Measurements from ENCODE around the gene MAGEA9B. TPM values are rescaled to one million over a fixed set of nuclear protein-coding genes. Genes with fewer than 3 reads are reported as not detected.
"Not testable (repeated sequence)": the region's sequence is repeated elsewhere in the genome, so short reads cannot be mapped to it uniquely, and the experiment has no call there.

Gene MAGEA9B
- not detected for total RNA-seq
- polyA plus RNA-seq, result not detected

GRCh38 chrX:149587359-149587758 is at the start of gene MAGEA9B:
Gene MAGEA9B (minus strand): TSS chrX:149587459. CDS start chrX:149583179, 4,280 bp downstream.
- not testable (repeated sequence) for H3K36me3 Mint-ChIP-seq; H3K4me1 Mint-ChIP-seq; H3K27ac ChIP-seq (ENCODE audit: insufficient read depth, low read length, poor library complexity, severe bottlenecking); H3K36me3 ChIP-seq (ENCODE audit: control insufficient read depth, insufficient read depth, low read length); DNase-seq; H3K4me3 Mint-ChIP-seq; ATAC-seq (ENCODE audit: low read depth in 2 of 2); H3K9me3 Mint-ChIP-seq; H3K27ac Mint-ChIP-seq; H3K4me1 ChIP-seq (ENCODE audit: control insufficient read depth, insufficient read depth, low read length, poor library complexity, severe bottlenecking); H3K4me3 ChIP-seq (ENCODE audit: low read depth, low read length); H3K9me3 ChIP-seq (ENCODE audit: control insufficient read depth in 2 of 2, low read length in 2 of 2); H3K27me3 ChIP-seq (ENCODE audit: control insufficient read depth, insufficient read depth, low read length); H3K27me3 Mint-ChIP-seq

GRCh38 chrX:149633511-149633910 is 46.3 kb upstream of the MAGEA9B start:
- H3K4me3 Mint-ChIP-seq, result no peak overlapping the region
- H3K9me3 Mint-ChIP-seq, result peaks cover 0 to 2% (median 0%) of the 10 kb centered on the region in 7 donors
- H3K27me3 Mint-ChIP-seq, result peaks cover 21% of the 10 kb centered on the region
- Histone ChIP-seq H3K4me3 (ENCODE audit: low read depth, low read length) (no peak overlapping the region), H3K27me3 (ENCODE audit: control insufficient read depth, insufficient read depth, low read length) (no peaks in the 10 kb centered on the region), H3K9me3 (ENCODE audit: control insufficient read depth in 2 of 2, low read length in 2 of 2) (no peaks in the 10 kb centered on the region), H3K27ac (ENCODE audit: insufficient read depth, low read length, poor library complexity, severe bottlenecking) (no peak overlapping the region), H3K36me3 (ENCODE audit: control insufficient read depth, insufficient read depth, low read length) (no peaks in the 10 kb centered on the region), H3K4me1 (ENCODE audit: control insufficient read depth, insufficient read depth, low read length, poor library complexity, severe bottlenecking) (peaks cover 13% of the 10 kb centered on the region)
- DNase-seq, result no peak
- H3K27ac Mint-ChIP-seq, result no peak overlapping the region
- H3K36me3 Mint-ChIP-seq, result no peaks in the 10 kb centered on the region
- H3K4me1 Mint-ChIP-seq, result peaks cover 0 to 29% (median 19%) of the 10 kb centered on the region in 4 donors
- no peak for ATAC-seq (ENCODE audit: low read depth in 2 of 2)

GRCh38 chrX:149631234-149632165 is 44.2 kb upstream of the MAGEA9B start, which contains the start of gene TMEM185A:
Gene TMEM185A (minus strand): TSS chrX:149631792. CDS start chrX:149631580, 212 bp downstream.
- H3K27me3 ChIP-seq (ENCODE audit: control insufficient read depth, insufficient read depth, low read length), result no peaks in the 10 kb centered on the region
- no peaks in the 10 kb centered on the region for H3K36me3 Mint-ChIP-seq
- H3K27ac ChIP-seq (ENCODE audit: insufficient read depth, low read length, poor library complexity, severe bottlenecking), result no peak within 1 kb of the TSS
- H3K4me3 Mint-ChIP-seq, result peak within 1 kb of the TSS; percentile 90 to 99 (median 94)
- H3K9me3 ChIP-seq (ENCODE audit: control insufficient read depth in 2 of 2, low read length in 2 of 2), result no peaks in the 10 kb centered on the region
- H3K9me3 Mint-ChIP-seq, result peaks cover 0 to 2% (median 0%) of the 10 kb centered on the region in 7 donors
- H3K27me3 Mint-ChIP-seq, result peaks cover 16% of the 10 kb centered on the region
- H3K4me1 Mint-ChIP-seq, result peaks cover 5 to 38% (median 28%) of the 10 kb centered on the region in 4 donors
- peak within 1 kb of the TSS; percentile 73 for H3K4me3 ChIP-seq (ENCODE audit: low read depth, low read length)
- peak; percentile 81 to 86 for ATAC-seq (ENCODE audit: low read depth in 2 of 2)
- DNase-seq, result peak; percentile 71 to 80 (median 73)
- H3K4me1 ChIP-seq (ENCODE audit: control insufficient read depth, insufficient read depth, low read length, poor library complexity, severe bottlenecking), result peaks cover 13% of the 10 kb centered on the region
- H3K27ac Mint-ChIP-seq, result peak within 1 kb of the TSS; percentile 85 to 97 (median 86)
- no peaks in the 10 kb centered on the region for H3K36me3 ChIP-seq (ENCODE audit: control insufficient read depth, insufficient read depth, low read length)

GRCh38 chrX:149630681-149631233 is 43.5 kb upstream of the MAGEA9B start:
- no peaks in the 10 kb centered on the region for H3K9me3 ChIP-seq (ENCODE audit: control insufficient read depth in 2 of 2, low read length in 2 of 2)
- H3K36me3 ChIP-seq (ENCODE audit: control insufficient read depth, insufficient read depth, low read length), result no peaks in the 10 kb centered on the region
- H3K36me3 Mint-ChIP-seq, result no peaks in the 10 kb centered on the region
- no peak overlapping the region for H3K27ac ChIP-seq (ENCODE audit: insufficient read depth, low read length, poor library complexity, severe bottlenecking)
- peaks cover 0 to 2% (median 0%) of the 10 kb centered on the region in 7 donors for H3K9me3 Mint-ChIP-seq
- no peak for ATAC-seq (ENCODE audit: low read depth in 2 of 2)
- H3K27me3 Mint-ChIP-seq, result peaks cover 12% of the 10 kb centered on the region
- peak overlapping the region; percentile 73 for H3K4me3 ChIP-seq (ENCODE audit: low read depth, low read length)
- H3K27me3 ChIP-seq (ENCODE audit: control insufficient read depth, insufficient read depth, low read length), result no peaks in the 10 kb centered on the region
- H3K4me1 Mint-ChIP-seq, result peaks cover 5 to 40% (median 29%) of the 10 kb centered on the region in 4 donors
- H3K27ac Mint-ChIP-seq, result peak overlapping the region; percentile 85 to 97 (median 86)
- peaks cover 13% of the 10 kb centered on the region for H3K4me1 ChIP-seq (ENCODE audit: control insufficient read depth, insufficient read depth, low read length, poor library complexity, severe bottlenecking)
- H3K4me3 Mint-ChIP-seq, result peak overlapping the region; percentile 90 to 99 (median 94)
- DNase-seq, result peak in 2 of 3 donors; percentile 3 to 5

- Mint-ChIP-seq H3K9me3 (no peaks in the 10 kb centered on the region), H3K27me3 (peaks cover 7% of the 10 kb centered on the region), H3K4me1 (peaks cover 5 to 45% (median 37%) of the 10 kb centered on the region in 4 donors), H3K36me3 (no peaks in the 10 kb centered on the region), H3K4me3 (peak overlapping the region; percentile 90 to 99 (median 94)), H3K27ac (peak overlapping the region in 2 of 3 donors; percentile 48 to 50)
- Histone ChIP-seq H3K4me1 (ENCODE audit: control insufficient read depth, insufficient read depth, low read length, poor library complexity, severe bottlenecking) (peaks cover 13% of the 10 kb centered on the region), H3K27ac (ENCODE audit: insufficient read depth, low read length, poor library complexity, severe bottlenecking) (no peak overlapping the region), H3K9me3 (ENCODE audit: control insufficient read depth in 2 of 2, low read length in 2 of 2) (no peaks in the 10 kb centered on the region), H3K36me3 (ENCODE audit: control insufficient read depth, insufficient read depth, low read length) (no peaks in the 10 kb centered on the region), H3K4me3 (ENCODE audit: low read depth, low read length) (peak overlapping the region; percentile 44), H3K27me3 (ENCODE audit: control insufficient read depth, insufficient read depth, low read length) (no peaks in the 10 kb centered on the region)
- no peak for DNase-seq
- ATAC-seq (ENCODE audit: low read depth in 2 of 2), result no peak
These were observed 42.6 kb upstream of the MAGEA9B start for GRCh38 chrX:149629730-149630387.

GRCh38 chrX:149628768-149629167 is 41.5 kb upstream of the MAGEA9B start:
- no peak overlapping the region for H3K27ac Mint-ChIP-seq

GRCh38 chrX:149628280-149628679 is 41.0 kb upstream of the MAGEA9B start:
- Histone ChIP-seq H3K4me1 (ENCODE audit: control insufficient read depth, insufficient read depth, low read length, poor library complexity, severe bottlenecking) (peaks cover 13% of the 10 kb centered on the region), H3K27me3 (ENCODE audit: control insufficient read depth, insufficient read depth, low read length) (no peaks in the 10 kb centered on the region), H3K27ac (ENCODE audit: insufficient read depth, low read length, poor library complexity, severe bottlenecking) (no peak overlapping the region), H3K9me3 (ENCODE audit: control insufficient read depth in 2 of 2, low read length in 2 of 2) (no peaks in the 10 kb centered on the region), H3K36me3 (ENCODE audit: control insufficient read depth, insufficient read depth, low read length) (no peaks in the 10 kb centered on the region), H3K4me3 (ENCODE audit: low read depth, low read length) (no peak overlapping the region)
- Mint-ChIP-seq H3K4me1 (peaks cover 5 to 56% (median 39%) of the 10 kb centered on the region in 4 donors), H3K36me3 (no peaks in the 10 kb centered on the region), H3K27me3 (peaks cover 4% of the 10 kb centered on the region), H3K4me3 (peak overlapping the region in 1 of 4 donors; percentile 27), H3K9me3 (no peaks in the 10 kb centered on the region), H3K27ac (no peak overlapping the region)
- ATAC-seq (ENCODE audit: low read depth in 2 of 2) (no peak), DNase-seq (no peak)

More at GRCh38 chrX:149628768-149629167, 41.5 kb upstream of the MAGEA9B start:
- no peak overlapping the region for H3K4me3 ChIP-seq (ENCODE audit: low read depth, low read length)
- H3K36me3 ChIP-seq (ENCODE audit: control insufficient read depth, insufficient read depth, low read length), result no peaks in the 10 kb centered on the region
- Mint-ChIP-seq H3K4me1 (peaks cover 5 to 54% (median 38%) of the 10 kb centered on the region in 4 donors), H3K9me3 (no peaks in the 10 kb centered on the region), H3K27me3 (peaks cover 4% of the 10 kb centered on the region), H3K4me3 (peak overlapping the region in 3 of 4 donors; percentile 27 to 99 (median 42)), H3K36me3 (no peaks in the 10 kb centered on the region)
- H3K27me3 ChIP-seq (ENCODE audit: control insufficient read depth, insufficient read depth, low read length), result no peaks in the 10 kb centered on the region
- no peak for DNase-seq
- H3K27ac ChIP-seq (ENCODE audit: insufficient read depth, low read length, poor library complexity, severe bottlenecking), result no peak overlapping the region
- no peaks in the 10 kb centered on the region for H3K9me3 ChIP-seq (ENCODE audit: control insufficient read depth in 2 of 2, low read length in 2 of 2)
- no peak for ATAC-seq (ENCODE audit: low read depth in 2 of 2)
- peaks cover 13% of the 10 kb centered on the region for H3K4me1 ChIP-seq (ENCODE audit: control insufficient read depth, insufficient read depth, low read length, poor library complexity, severe bottlenecking)
